MV-4-11 (cell line): ENCODE measurements around the gene SPINT4.

Experiments
- DNase-seq: peaks from one replicate; lab custom pipeline; 2025; lab: John Stamatoyannopoulos, UW

SPINT4 gene

DNA sequence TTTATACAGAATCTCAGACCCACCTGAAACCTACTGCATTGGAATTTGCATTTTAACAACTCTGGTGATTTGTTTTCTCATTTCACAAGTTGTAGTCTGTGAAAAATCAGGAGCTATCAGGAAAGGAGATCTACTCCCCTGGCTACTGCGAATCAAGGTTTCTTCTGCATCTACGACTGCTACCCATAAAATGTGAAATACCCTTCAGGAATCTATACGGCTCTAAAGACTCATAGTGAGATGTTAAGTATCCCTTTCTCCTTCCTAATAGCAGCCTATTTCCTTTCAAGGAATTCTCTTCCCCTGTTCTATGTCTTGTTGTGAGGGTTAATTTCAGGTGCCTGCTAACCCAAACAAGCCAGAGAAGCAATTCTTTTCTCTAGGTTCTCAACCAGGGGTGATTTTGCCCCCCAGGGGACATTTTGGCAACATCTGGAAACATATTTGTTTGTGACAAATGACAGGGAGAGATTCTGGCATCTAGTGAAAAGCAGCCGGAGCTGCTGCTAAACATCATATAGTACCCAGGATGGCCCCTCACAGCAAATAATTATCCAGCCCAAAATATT is 43.2 kb downstream of the SPINT4 start:
- no peak for DNase-seq

DNA sequence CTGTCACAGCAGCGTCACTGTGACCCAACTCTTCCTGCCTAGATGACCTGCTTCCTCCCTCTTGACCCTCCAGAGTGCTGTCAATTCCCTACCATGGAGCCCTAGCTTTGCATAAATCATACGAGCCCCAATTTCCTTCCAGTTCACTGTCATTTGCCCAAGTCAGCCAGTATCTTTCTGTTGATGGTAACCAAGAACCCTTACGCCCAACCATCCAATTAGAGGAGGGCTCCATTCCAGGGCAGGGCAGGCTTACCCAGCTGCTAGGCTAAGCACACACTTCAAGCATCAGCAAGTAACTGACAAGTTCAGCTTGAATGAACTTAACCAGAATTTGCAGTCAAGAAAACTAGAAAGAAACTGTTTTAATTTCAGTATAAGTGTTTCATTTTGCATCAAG is 43.8 kb downstream of the SPINT4 start:
- DNase-seq, result no peak

DNA sequence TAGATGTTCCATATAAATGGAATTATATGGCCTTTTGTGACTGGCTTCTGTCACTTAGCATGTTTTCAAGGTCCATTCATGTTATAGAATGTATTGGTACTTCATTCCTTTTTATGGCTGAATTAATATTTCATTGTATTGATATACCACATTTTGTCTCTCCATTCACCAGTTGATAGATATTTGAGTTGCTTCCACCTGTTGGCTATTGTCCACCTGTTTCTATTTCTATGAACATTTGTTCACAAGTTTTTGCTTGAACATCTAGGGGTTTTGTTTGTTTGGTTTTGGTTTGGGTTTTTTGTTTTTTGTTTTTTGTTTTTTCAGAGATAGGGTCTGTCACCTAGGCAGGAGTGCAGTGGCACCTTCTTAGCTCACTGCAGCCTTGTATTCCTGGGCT is 46.3 kb downstream of the SPINT4 start:
- DNase-seq, result no peak

DNA sequence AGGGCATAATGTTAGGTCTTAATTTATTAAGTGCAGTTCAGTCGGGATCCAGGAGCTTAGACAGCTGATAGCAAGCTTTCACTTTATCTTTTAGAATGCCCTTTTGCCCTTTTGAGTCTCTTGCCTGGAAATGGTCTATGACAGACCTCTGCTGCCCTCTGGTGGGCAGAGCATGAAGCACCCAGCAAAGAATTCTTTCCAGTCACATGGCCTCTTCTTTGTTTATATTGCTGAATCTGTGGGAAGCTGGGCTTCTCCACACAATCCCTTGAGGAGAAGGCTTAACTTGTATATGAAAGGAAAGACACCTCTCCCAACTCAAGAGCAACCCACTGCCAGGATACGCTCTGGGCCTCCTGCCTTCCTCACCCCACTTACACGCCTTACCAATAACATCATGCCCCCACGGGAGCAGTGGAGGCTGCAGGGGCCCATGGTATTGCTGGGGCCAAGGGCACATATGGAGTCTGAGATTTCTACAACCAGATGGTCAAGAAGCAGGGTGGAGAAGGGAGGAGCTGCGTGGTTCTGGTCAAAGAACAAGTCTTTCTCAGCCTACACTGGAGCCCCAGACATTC is 49.1 kb downstream of the SPINT4 start:
- peak; percentile 78 for DNase-seq

DNA sequence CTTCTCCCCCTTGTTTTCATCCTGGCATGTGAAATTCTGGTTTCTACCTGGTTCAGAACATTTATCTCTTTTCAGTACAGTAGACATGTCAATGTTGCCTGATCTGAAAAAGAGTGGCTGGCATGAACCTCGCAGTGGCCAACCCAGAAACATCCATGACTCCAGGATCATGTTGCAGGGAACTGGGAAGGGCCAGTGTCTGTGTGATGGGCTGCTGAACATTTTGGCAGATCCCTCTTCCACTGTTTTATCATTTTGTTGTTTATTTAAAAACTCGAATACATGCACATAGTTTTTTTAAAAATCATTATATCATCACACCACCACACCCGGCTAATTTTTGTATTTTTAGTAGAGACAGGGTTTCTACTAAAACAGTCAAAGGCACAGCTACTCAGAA is 50.5 kb downstream of the SPINT4 start:
- DNase-seq, result no peak

DNA sequence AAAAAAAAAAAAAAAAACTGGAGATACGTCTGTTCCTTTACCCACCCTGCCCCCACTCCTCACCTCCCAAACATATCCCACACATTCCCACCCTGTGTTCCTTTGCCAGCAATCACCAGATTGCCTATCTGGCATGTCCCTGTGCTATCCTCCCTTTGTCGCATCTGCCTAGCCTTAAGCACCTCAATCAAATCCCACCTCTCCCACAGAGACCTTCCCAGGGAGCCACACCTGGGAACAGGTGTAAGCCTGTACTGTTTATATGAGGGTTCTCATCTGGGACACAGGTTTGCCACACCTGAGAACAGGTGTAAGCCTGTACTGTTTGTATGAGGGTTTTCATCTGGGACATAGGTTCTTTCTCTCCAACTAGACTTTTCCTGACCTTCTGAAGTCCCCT is 52.8 kb downstream of the SPINT4 start:
- no peak for DNase-seq

DNA sequence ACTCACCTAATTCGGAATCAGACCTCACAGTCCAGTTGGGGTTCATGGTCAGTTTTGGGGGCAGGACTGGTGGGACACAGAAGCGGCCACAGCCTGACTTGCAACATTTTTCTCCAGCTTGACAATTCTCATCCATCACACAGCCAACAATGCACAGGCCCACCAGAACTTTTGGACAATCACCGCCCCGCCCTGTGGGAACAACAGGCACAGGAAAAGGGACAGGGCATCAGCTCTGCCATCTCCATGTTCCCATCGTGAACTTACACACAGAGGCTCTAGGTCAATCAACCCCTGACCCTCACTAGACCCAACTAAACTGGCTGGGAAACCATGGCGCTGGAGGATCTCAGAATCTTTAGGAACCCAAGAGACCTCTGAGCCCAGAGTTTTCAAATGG is 53.3 kb downstream of the SPINT4 start:
- DNase-seq, result no peak
